Large intestine (tissue), 12 donors: Measurements from ENCODE around the gene SELENOO. TPM values are rescaled to one million over a fixed set of nuclear protein-coding genes. Genes with fewer than 3 reads are reported as not detected.

Experiments used
- DNase-seq, 2 donors: peaks; one replicate each; pipeline versions ENCODE4 v3.0.0 to v3.0.0-alpha.2; 2013
- H3K27ac ChIP-seq: one replicate; pipeline ENCODE4 v1.5.1; 2013; ENCODE audit warnings: low read length
- H3K27me3 ChIP-seq: 2 replicates; pipeline ENCODE4 v1.6.1; 2013; ENCODE audit warnings: low read length; ENCODE audit not compliant: control insufficient read depth, insufficient read depth
- H3K36me3 ChIP-seq: 2 replicates; pipeline ENCODE4 v1.6.1; 2013; ENCODE audit warnings: low read length; ENCODE audit not compliant: control insufficient read depth, insufficient read depth
- H3K4me1 ChIP-seq: one replicate; pipeline ENCODE4 v1.6.1; 2013; ENCODE audit warnings: low read length; ENCODE audit not compliant: control insufficient read depth, insufficient read depth
- H3K4me3 ChIP-seq: one replicate; pipeline ENCODE4 v1.5.1; 2013; ENCODE audit warnings: low read length
- H3K9me3 ChIP-seq: one replicate; pipeline ENCODE4 v1.6.1; 2013; ENCODE audit warnings: mild to moderate bottlenecking, low read depth, low read length, moderate library complexity; ENCODE audit not compliant: control insufficient read depth
- WGBS: methylation state at CpG from one replicate; pipeline ENCODE4 v1.1.5; 2013; ENCODE audit warnings: low lambda C conversion rate; ENCODE audit not compliant: insufficient coverage; 5-methylcytosine and 5-hydroxymethylcytosine counted together
- long read RNA-seq, 11 donors: transcript quantifications; one replicate each; lab custom pipeline, GENCODE V29; 2026
- polyA plus RNA-seq: library from polyadenylated mRNA; unstranded; fragments of 120-200 nt; gene quantifications from one replicate; pipeline ENCODE4 v1.2.1, GENCODE V29; 2013

SELENOO gene
- 44.4 TPM for polyA plus RNA-seq
- long read RNA-seq, donor 1, partial matches to known transcripts = 0 of 3 reads
- long read RNA-seq, donor 1, other reads (novel, unspliced or antisense) = 0 of 3 reads
- long read RNA-seq, donor 2, transcript SELENOO-201 (9 exons, 2,315 nt) = major isoform, 9 of 24 reads
- long read RNA-seq, donor 2, partial matches to known transcripts = 15 of 24 reads
- long read RNA-seq, donor 2, other reads (novel, unspliced or antisense) = 0 of 24 reads
- long read RNA-seq, donor 3, transcript SELENOO-201 (9 exons, 2,315 nt) = major isoform, 7 of 23 reads
- long read RNA-seq, donor 3, partial matches to known transcripts = 16 of 23 reads
- long read RNA-seq, donor 3, other reads (novel, unspliced or antisense) = 0 of 23 reads
- long read RNA-seq, donor 4 = 0 reads
- long read RNA-seq, donor 5, partial matches to known transcripts = 9 of 11 reads
- long read RNA-seq, donor 5, other reads (novel, unspliced or antisense) = 0 of 11 reads
- long read RNA-seq, donor 6, partial matches to known transcripts = 0 of 26 reads
- long read RNA-seq, donor 6, other reads (novel, unspliced or antisense) = 23 of 26 reads
- long read RNA-seq, donor 7, partial matches to known transcripts = 10 of 12 reads
- long read RNA-seq, donor 7, other reads (novel, unspliced or antisense) = 0 of 12 reads
- long read RNA-seq, donor 8, transcript SELENOO-201 (9 exons, 2,315 nt) = major isoform, 5 of 35 reads
- long read RNA-seq, donor 8, partial matches to known transcripts = 23 of 35 reads
- long read RNA-seq, donor 8, other reads (novel, unspliced or antisense) = 7 of 35 reads
- long read RNA-seq, donor 9, transcript SELENOO-201 (9 exons, 2,315 nt) = major isoform, 6 of 13 reads
- long read RNA-seq, donor 9, partial matches to known transcripts = 7 of 13 reads
- long read RNA-seq, donor 9, other reads (novel, unspliced or antisense) = 0 of 13 reads
- long read RNA-seq, donor 10, transcript SELENOO-201 (9 exons, 2,315 nt) = major isoform, 6 of 6 reads
- long read RNA-seq, donor 10, partial matches to known transcripts = 0 of 6 reads
- long read RNA-seq, donor 10, other reads (novel, unspliced or antisense) = 0 of 6 reads
- long read RNA-seq, donor 11, transcript SELENOO-201 (9 exons, 2,315 nt) = major isoform, 9 of 16 reads
- long read RNA-seq, donor 11, partial matches to known transcripts = 7 of 16 reads
- long read RNA-seq, donor 11, other reads (novel, unspliced or antisense) = 0 of 16 reads

GRCh38 chr22:50200461-50201190 lies at the start of gene SELENOO:
SELENOO (plus strand) TSS chr22:50201011; CDS start chr22:50201037, 26 bp downstream.
- peak within 1 kb of the TSS; percentile 49 for H3K27ac ChIP-seq
- WGBS = no CpG with 5 or more reads among the region's 105 CpGs
- DNase-seq = peak; percentile 83 to 89
- no peaks in the 10 kb centered on the region for H3K9me3 ChIP-seq
- peaks cover 34% of the 10 kb centered on the region for H3K36me3 ChIP-seq
- H3K4me3 ChIP-seq = peak within 1 kb of the TSS; percentile 72
- H3K4me1 ChIP-seq = peaks cover 12% of the 10 kb centered on the region
- no peaks in the 10 kb centered on the region for H3K27me3 ChIP-seq

GRCh38 chr22:50151571-50152537 lies 49.0 kb upstream of the SELENOO start:
- H3K27ac ChIP-seq = no peak overlapping the region
- H3K4me1 ChIP-seq = peaks cover 12% of the 10 kb centered on the region
- WGBS = no CpG with 5 or more reads among the region's 33 CpGs
- no peaks in the 10 kb centered on the region for H3K9me3 ChIP-seq
- H3K4me3 ChIP-seq = no peak overlapping the region
- H3K36me3 ChIP-seq = no peaks in the 10 kb centered on the region
- H3K27me3 ChIP-seq = no peaks in the 10 kb centered on the region
- no peak for DNase-seq

- peaks cover 3% of the 10 kb centered on the region for H3K27me3 ChIP-seq
- H3K9me3 ChIP-seq = no peaks in the 10 kb centered on the region
- WGBS = no CpG with 5 or more reads among the region's 25 CpGs
- H3K36me3 ChIP-seq = no peaks in the 10 kb centered on the region
- H3K4me1 ChIP-seq = peaks cover 4% of the 10 kb centered on the region
- no peak overlapping the region for H3K4me3 ChIP-seq
- DNase-seq = no peak
- H3K27ac ChIP-seq = no peak overlapping the region
Measured at GRCh38 chr22:50153056-50153755, 47.6 kb upstream of the SELENOO start.

- H3K4me1 ChIP-seq = peaks cover 3% of the 10 kb centered on the region
- no peak overlapping the region for H3K27ac ChIP-seq
- WGBS = no CpG with 5 or more reads among the region's 7 CpGs
- peaks cover 7% of the 10 kb centered on the region for H3K27me3 ChIP-seq
- no peak overlapping the region for H3K4me3 ChIP-seq
- H3K9me3 ChIP-seq = no peaks in the 10 kb centered on the region
- DNase-seq = no peak
- no peaks in the 10 kb centered on the region for H3K36me3 ChIP-seq
Measured at GRCh38 chr22:50153756-50154140, 47.1 kb upstream of the SELENOO start.

- WGBS = no CpG with 5 or more reads among the region's 21 CpGs
- Histone ChIP-seq H3K27ac (no peak overlapping the region), H3K27me3 (peaks cover 7% of the 10 kb centered on the region), H3K9me3 (peaks cover 2% of the 10 kb centered on the region), H3K4me3 (no peak overlapping the region), H3K4me1 (no peaks in the 10 kb centered on the region), H3K36me3 (no peaks in the 10 kb centered on the region)
- DNase-seq = no peak
Measured at GRCh38 chr22:50157709-50158375, 43.0 kb upstream of the SELENOO start.

- Histone ChIP-seq H3K27ac (no peak overlapping the region), H3K27me3 (peaks cover 7% of the 10 kb centered on the region), H3K4me1 (no peaks in the 10 kb centered on the region), H3K9me3 (peaks cover 6% of the 10 kb centered on the region), H3K4me3 (no peak overlapping the region), H3K36me3 (no peaks in the 10 kb centered on the region)
- no peak for DNase-seq
- no CpG with 5 or more reads among the region's 7 CpGs for WGBS
Measured at GRCh38 chr22:50160947-50161346, 39.9 kb upstream of the SELENOO start.

- Histone ChIP-seq H3K4me1 (no peaks in the 10 kb centered on the region), H3K27ac (no peak overlapping the region), H3K9me3 (peaks cover 13% of the 10 kb centered on the region), H3K36me3 (no peaks in the 10 kb centered on the region), H3K4me3 (no peak overlapping the region), H3K27me3 (peaks cover 7% of the 10 kb centered on the region)
- DNase-seq = no peak
- WGBS = no CpG with 5 or more reads among the region's 23 CpGs
Measured at GRCh38 chr22:50161508-50162390, 39.1 kb upstream of the SELENOO start.
